Measurements from ENCODE around the gene TCF7L1.

- TF ChIP-seq CTCF (IDR thresholded peaks at IDR 0.05) (no peak), POLR2A (IDR thresholded peaks at IDR 0.05) (no peak)
Observed at GRCh38 chr2:85302121-85302520, 168.9 kb downstream of the TCF7L1 start.
